HEK293 (cell line): Measurements from ENCODE around the gene MLLT6.
A peak's percentile ranks its signal among the peaks of the same experiment; 100 is the strongest.

Source experiments
- CTCF ChIA-PET: fragments of 350-600 bp; formaldehyde crosslinking; extraction: SDS; loops from one replicate; lab custom pipeline; 2021; ENCODE audit warnings: antibody characterized with exemption; lab: Yijun Ruan, JAX
- POLR2A ChIA-PET: fragments of 300-600 bp; formaldehyde crosslinking; extraction: SDS; loops from one replicate; lab custom pipeline; 2020; ENCODE audit warnings: antibody characterized with exemption, inconsistent platforms; lab: Yijun Ruan, JAX
- H3K27ac ChIP-seq: fragments of 200-500 bp; sonication (Bioruptor generic); 2 replicates; pipeline ENCODE4 v1.5.1; 2014; ENCODE audit warnings: low read depth, low read length, control low read depth, inconsistent platforms; ENCODE audit errors: extremely low read depth
- H3K36me3 ChIP-seq, 2 experiments: fragments of 200-500 bp in 1 of 2; sonication (Bioruptor generic) in 1 of 2; 1 replicate in 1 of 2; 2 replicates in 1 of 2; pipeline ENCODE4 v1.5.1; 2014 to 2017; ENCODE audit warnings: inconsistent platforms in 2 of 2, low read length in 2 of 2; ENCODE audit not compliant: control insufficient read depth in 2 of 2, insufficient read depth in 1 of 2
- H3K4me1 ChIP-seq: fragments of 200-500 bp; sonication (Bioruptor generic); 2 replicates; pipeline ENCODE4 v1.5.1; 2014; ENCODE audit warnings: mild to moderate bottlenecking, low read length, inconsistent platforms; ENCODE audit not compliant: control insufficient read depth, insufficient read depth
- H3K4me3 ChIP-seq: 2 replicates; pipeline ENCODE4 v1.5.1; 2011; ENCODE audit warnings: low read depth, mild to moderate bottlenecking, control low read depth, low read length, moderate library complexity
- H3K9me3 ChIP-seq: fragments of 200-500 bp; sonication (Bioruptor generic); 2 replicates; pipeline ENCODE4 v1.5.1; 2014; ENCODE audit warnings: low read depth, low read length, inconsistent platforms; ENCODE audit not compliant: control insufficient read depth, insufficient read depth
- HOXC10 ChIP-seq: sonication (generic); formaldehyde crosslinking; IDR thresholded peaks from 2 replicates; pipeline ENCODE4 v1.8.1; 2023; ENCODE audit warnings: mild to moderate bottlenecking, missing genetic modification reagents
- MEIS1 ChIP-seq: sonication (generic); formaldehyde crosslinking; IDR thresholded peaks from 2 replicates; pipeline ENCODE4 v1.8.1; 2022; ENCODE audit warnings: missing genetic modification reagents, mild to moderate bottlenecking, borderline replicate concordance
- SCRT1 ChIP-seq: fragments of 450-650 bp; formaldehyde crosslinking; IDR thresholded peaks from 2 replicates; pipeline ENCODE4 v1.5.1; 2016; ENCODE audit warnings: missing biosample characterization, missing genetic modification characterization, borderline replicate concordance
- ZBTB26 ChIP-seq: fragments of 450-650 bp; formaldehyde crosslinking; optimal IDR thresholded peaks from 2 replicates; pipeline ENCODE3; 2016; ENCODE audit warnings: missing biosample characterization, mild to moderate bottlenecking, missing genetic modification characterization
- ZBTB8A ChIP-seq: fragments of 450-650 bp; formaldehyde crosslinking; IDR thresholded peaks from 2 replicates; pipeline ENCODE4 v1.5.1; 2016; ENCODE audit warnings: missing biosample characterization, missing genetic modification characterization
- ZNF148 ChIP-seq: fragments of 450-650 bp; formaldehyde crosslinking; IDR thresholded peaks from 2 replicates; pipeline ENCODE4 v1.5.0; 2017; ENCODE audit warnings: missing biosample characterization, missing genetic modification characterization, borderline replicate concordance
- ZNF223 ChIP-seq: fragments of 450-650 bp; formaldehyde crosslinking; IDR thresholded peaks from 2 replicates; pipeline ENCODE4 v1.5.1; 2016; ENCODE audit warnings: missing biosample characterization, missing genetic modification characterization
- ZNF266 ChIP-seq: fragments of 450-650 bp; formaldehyde crosslinking; IDR thresholded peaks from 2 replicates; pipeline ENCODE4 v1.5.1; 2016; ENCODE audit warnings: missing biosample characterization, missing genetic modification characterization, low read depth
- ZNF324 ChIP-seq: fragments of 450-650 bp; formaldehyde crosslinking; IDR thresholded peaks from 2 replicates; pipeline ENCODE4 v1.5.1; 2016; ENCODE audit warnings: missing biosample characterization, missing genetic modification characterization
- ZNF473 ChIP-seq: fragments of 450-650 bp; formaldehyde crosslinking; IDR thresholded peaks from 2 replicates; pipeline ENCODE4 v1.5.1; 2017; ENCODE audit warnings: missing biosample characterization, missing genetic modification characterization
- ZNF518A ChIP-seq: fragments of 450-650 bp; formaldehyde crosslinking; conservative IDR thresholded peaks from 2 replicates; pipeline ENCODE4 v1.5.1; 2016; ENCODE audit warnings: low read depth, missing biosample characterization, missing genetic modification characterization
- ZNF707 ChIP-seq: fragments of 450-650 bp; formaldehyde crosslinking; IDR thresholded peaks from 2 replicates; pipeline ENCODE4 v1.5.1; 2016; ENCODE audit warnings: missing biosample characterization, missing genetic modification characterization
- ZNF76 ChIP-seq: fragments of 450-650 bp; formaldehyde crosslinking; IDR thresholded peaks from 2 replicates; pipeline ENCODE4; 2016; ENCODE audit warnings: low read depth, missing biosample characterization, missing genetic modification characterization, borderline replicate concordance
- TF ChIP-seq, protein P1 (sequence below): fragments of 450-650 bp; formaldehyde crosslinking; IDR thresholded peaks from 2 replicates; pipeline ENCODE4 v1.5.1; 2016; ENCODE audit warnings: missing biosample characterization, missing genetic modification characterization
- TF ChIP-seq, protein P2 (sequence below): fragments of 450-650 bp; formaldehyde crosslinking; IDR thresholded peaks from 2 replicates; pipeline ENCODE4 v1.5.1; 2016; ENCODE audit warnings: missing biosample characterization, missing genetic modification characterization
- TF ChIP-seq, protein P3 (sequence below): fragments of 450-650 bp; formaldehyde crosslinking; IDR thresholded peaks from 2 replicates; pipeline ENCODE4 v1.5.1; 2016; ENCODE audit warnings: missing biosample characterization, missing genetic modification characterization, low read depth
- TF ChIP-seq, protein P4 (sequence below): fragments of 450-650 bp; formaldehyde crosslinking; IDR thresholded peaks from 2 replicates; pipeline ENCODE4 v1.5.1; 2016; ENCODE audit warnings: missing biosample characterization, missing genetic modification characterization

The MLLT6 gene

GRCh38 chr17:38751144-38751807 lies 46.2 kb downstream of the MLLT6 start (continued):
- TF ChIP-seq, protein P1, sequence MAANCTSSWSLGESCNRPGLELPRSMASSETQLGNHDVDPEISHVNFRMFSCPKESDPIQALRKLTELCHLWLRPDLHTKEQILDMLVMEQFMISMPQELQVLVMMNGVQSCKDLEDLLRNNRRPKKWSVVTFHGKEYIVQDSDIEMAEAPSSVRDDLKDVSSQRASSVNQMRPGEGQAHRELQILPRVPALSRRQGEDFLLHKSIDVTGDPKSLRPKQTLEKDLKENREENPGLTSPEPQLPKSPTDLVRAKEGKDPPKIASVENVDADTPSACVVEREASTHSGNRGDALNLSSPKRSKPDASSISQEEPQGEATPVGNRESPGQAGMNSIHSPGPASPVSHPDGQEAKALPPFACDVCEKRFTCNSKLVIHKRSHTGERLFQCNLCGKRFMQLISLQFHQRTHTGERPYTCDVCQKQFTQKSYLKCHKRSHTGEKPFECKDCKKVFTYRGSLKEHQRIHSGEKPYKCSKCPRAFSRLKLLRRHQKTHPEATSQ (tag by site-specific recombination), result no peak
- TF ChIP-seq, protein P2, sequence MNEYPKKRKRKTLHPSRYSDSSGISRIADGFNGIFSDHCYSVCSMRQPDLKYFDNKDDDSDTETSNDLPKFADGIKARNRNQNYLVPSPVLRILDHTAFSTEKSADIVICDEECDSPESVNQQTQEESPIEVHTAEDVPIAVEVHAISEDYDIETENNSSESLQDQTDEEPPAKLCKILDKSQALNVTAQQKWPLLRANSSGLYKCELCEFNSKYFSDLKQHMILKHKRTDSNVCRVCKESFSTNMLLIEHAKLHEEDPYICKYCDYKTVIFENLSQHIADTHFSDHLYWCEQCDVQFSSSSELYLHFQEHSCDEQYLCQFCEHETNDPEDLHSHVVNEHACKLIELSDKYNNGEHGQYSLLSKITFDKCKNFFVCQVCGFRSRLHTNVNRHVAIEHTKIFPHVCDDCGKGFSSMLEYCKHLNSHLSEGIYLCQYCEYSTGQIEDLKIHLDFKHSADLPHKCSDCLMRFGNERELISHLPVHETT (tag by site-specific recombination), result 0 out of 2 replicates have a peak, but pooled peaks have one; percentile 64
- no peak for TF ChIP-seq HOXC10
- TF ChIP-seq, protein P3, sequence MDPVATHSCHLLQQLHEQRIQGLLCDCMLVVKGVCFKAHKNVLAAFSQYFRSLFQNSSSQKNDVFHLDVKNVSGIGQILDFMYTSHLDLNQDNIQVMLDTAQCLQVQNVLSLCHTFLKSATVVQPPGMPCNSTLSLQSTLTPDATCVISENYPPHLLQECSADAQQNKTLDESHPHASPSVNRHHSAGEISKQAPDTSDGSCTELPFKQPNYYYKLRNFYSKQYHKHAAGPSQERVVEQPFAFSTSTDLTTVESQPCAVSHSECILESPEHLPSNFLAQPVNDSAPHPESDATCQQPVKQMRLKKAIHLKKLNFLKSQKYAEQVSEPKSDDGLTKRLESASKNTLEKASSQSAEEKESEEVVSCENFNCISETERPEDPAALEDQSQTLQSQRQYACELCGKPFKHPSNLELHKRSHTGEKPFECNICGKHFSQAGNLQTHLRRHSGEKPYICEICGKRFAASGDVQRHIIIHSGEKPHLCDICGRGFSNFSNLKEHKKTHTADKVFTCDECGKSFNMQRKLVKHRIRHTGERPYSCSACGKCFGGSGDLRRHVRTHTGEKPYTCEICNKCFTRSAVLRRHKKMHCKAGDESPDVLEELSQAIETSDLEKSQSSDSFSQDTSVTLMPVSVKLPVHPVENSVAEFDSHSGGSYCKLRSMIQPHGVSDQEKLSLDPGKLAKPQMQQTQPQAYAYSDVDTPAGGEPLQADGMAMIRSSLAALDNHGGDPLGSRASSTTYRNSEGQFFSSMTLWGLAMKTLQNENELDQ, result no peak
- TF ChIP-seq ZBTB26 (tag by site-specific recombination), result no peak
- no peak for TF ChIP-seq ZNF707 (tag by site-specific recombination)
- peak; percentile 71; the same call in 1 of the 2 replicates for TF ChIP-seq SCRT1 (tag by site-specific recombination)
- no peak for TF ChIP-seq ZNF223
- TF ChIP-seq, protein P4, sequence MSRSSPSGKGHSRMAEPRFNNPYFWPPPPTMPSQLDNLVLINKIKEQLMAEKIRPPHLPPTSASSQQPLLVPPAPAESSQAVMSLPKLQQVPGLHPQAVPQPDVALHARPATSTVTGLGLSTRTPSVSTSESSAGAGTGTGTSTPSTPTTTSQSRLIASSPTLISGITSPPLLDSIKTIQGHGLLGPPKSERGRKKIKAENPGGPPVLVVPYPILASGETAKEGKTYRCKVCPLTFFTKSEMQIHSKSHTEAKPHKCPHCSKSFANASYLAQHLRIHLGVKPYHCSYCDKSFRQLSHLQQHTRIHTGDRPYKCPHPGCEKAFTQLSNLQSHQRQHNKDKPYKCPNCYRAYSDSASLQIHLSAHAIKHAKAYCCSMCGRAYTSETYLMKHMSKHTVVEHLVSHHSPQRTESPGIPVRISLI, result peak; percentile 98
- TF ChIP-seq ZBTB8A (tag by site-specific recombination), result no peak

DNA sequence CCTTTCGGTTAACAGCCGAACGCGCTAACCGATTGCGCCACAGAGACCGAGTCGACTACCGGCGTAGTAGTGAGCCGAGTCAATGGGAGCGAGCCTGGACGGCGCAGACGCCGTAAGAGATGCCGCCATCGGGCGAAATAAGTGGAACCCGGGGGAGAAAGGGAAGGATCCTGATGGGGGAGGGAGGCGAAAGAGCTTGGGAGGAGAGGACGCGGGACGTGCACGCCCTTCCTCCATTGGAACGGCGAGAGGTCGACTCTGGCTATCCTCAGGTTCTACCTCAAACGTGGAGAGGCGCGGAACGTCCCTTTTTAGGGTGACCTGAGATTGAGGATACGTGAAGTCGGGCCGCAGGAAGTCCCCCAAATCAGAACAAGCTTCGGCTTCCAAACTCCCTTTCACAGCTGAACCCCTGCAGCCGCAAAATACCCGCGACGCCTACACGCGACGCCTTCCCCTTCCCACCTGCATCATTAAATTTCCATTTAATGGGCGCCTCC lies 46.8 kb downstream of the MLLT6 start:
- peak overlapping the region; percentile 67 for H3K4me3 ChIP-seq
- no peaks in the 10 kb centered on the region for H3K9me3 ChIP-seq
- peaks cover 31 to 32% of the 10 kb centered on the region in 2 experiments for H3K36me3 ChIP-seq
- H3K27ac ChIP-seq, result peak overlapping the region; percentile 66
- POLR2A ChIA-PET, result interaction anchor here (0.6 to 2.8 kb wide), 19 partner anchors 9 to 402 kb away, joined by 3 to 20 read pairs (median 4); partner anchors contain the start of genes LASP1, MLLT6, RPL23 and SOCS7
- CTCF ChIA-PET, result interaction anchor here (0.6 to 1.1 kb wide), 8 partner anchors 10 to 423 kb away, joined by 3 to 7 read pairs (median 6); no protein-coding TSS in a partner anchor
- peaks cover 11% of the 10 kb centered on the region for H3K4me1 ChIP-seq
- TF ChIP-seq ZNF473 (no peak), ZNF76 (tag by site-specific recombination) (peak; percentile 50; the same call in 1 of the 2 replicates), ZNF266 (tag by site-specific recombination) (no peak), ZNF518A (tag by site-specific recombination) (no peak), ZNF148 (peak; percentile 30; the same call in 1 of the 2 replicates), MEIS1 (no peak), ZNF324 (tag by site-specific recombination) (peak; percentile 96), ZNF707 (tag by site-specific recombination) (no peak)
